Activated naive CD4-positive, alpha-beta T cell treated with anti-CD3 and anti-CD28 coated beads, Interleukin-2, amount 10 ng/mL, durations not matched to agents 7 days and 5 days (primary cell): ENCODE results near the gene LMF2.

Experiments used
- CTCF ChIA-PET: fragments of 350-600 bp; sonication (Branson Sonifier 250); formaldehyde crosslinking; loops from one replicate; lab custom pipeline; 2021; ENCODE audit warnings: antibody characterized with exemption; lab: Charles Lee
- DNase-seq: peaks from one replicate; pipeline ENCODE4 v3.0.0-alpha.2; 2020
- H3K27ac Mint-ChIP-seq: one replicate; pipeline ENCODE4 v1.8.0; 2021; ENCODE audit warnings: mild to moderate bottlenecking, moderate library complexity, mixed read lengths
- H3K27me3 Mint-ChIP-seq: one replicate; pipeline ENCODE4 v1.8.0; 2021; ENCODE audit warnings: mild to moderate bottlenecking, mixed read lengths
- H3K36me3 Mint-ChIP-seq: one replicate; pipeline ENCODE4 v1.8.0; 2021; ENCODE audit warnings: mixed read lengths
- H3K4me1 Mint-ChIP-seq: one replicate; pipeline ENCODE4 v1.8.0; 2021; ENCODE audit warnings: mixed read lengths
- H3K4me3 Mint-ChIP-seq: one replicate; pipeline ENCODE4 v1.8.0; 2021; ENCODE audit warnings: mild to moderate bottlenecking, moderate library complexity, mixed read lengths
- H3K9me3 Mint-ChIP-seq: one replicate; pipeline ENCODE4 v1.8.0; 2021; ENCODE audit warnings: mixed read lengths

The LMF2 gene

GRCh38 chr22:50508897-50509296 is 1.4 kb upstream of the LMF2 start:
- Mint-ChIP-seq H3K9me3 (no peaks in the 10 kb centered on the region), H3K4me1 (peaks cover 39% of the 10 kb centered on the region), H3K27me3 (no peaks in the 10 kb centered on the region), H3K27ac (peak overlapping the region; percentile 90), H3K4me3 (peak overlapping the region; percentile 80), H3K36me3 (peaks cover 13% of the 10 kb centered on the region)
- DNase-seq: no peak
- CTCF ChIA-PET: interaction anchor here (0.7 to 2.0 kb wide), 7 partner anchors 10 to 118 kb away, joined by 3 to 14 read pairs (median 4); partner anchors contain the start of gene SCO2

GRCh38 chr22:50507991-50508884 is 736 bp upstream of the LMF2 start, which contains the start of gene NCAPH2:
NCAPH2 (plus strand) TSS chr22:50508224; CDS start chr22:50508338, 114 bp downstream.
- peaks cover 34% of the 10 kb centered on the region for H3K4me1 Mint-ChIP-seq
- no peaks in the 10 kb centered on the region for H3K27me3 Mint-ChIP-seq
- peak within 1 kb of the TSS; percentile 96 for H3K27ac Mint-ChIP-seq

GRCh38 chr22:50506611-50507420 is 686 bp downstream of the LMF2 start:
- Mint-ChIP-seq H3K36me3 (peaks cover 13% of the 10 kb centered on the region), H3K27ac (peak overlapping the region; percentile 96), H3K4me3 (peak overlapping the region; percentile 93), H3K27me3 (no peaks in the 10 kb centered on the region), H3K9me3 (no peaks in the 10 kb centered on the region), H3K4me1 (peaks cover 24% of the 10 kb centered on the region)
- CTCF ChIA-PET: no interaction called here
- no peak for DNase-seq

More at GRCh38 chr22:50507991-50508884, 736 bp upstream of the LMF2 start, which contains the start of gene NCAPH2:
- Mint-ChIP-seq H3K4me3 (peak within 1 kb of the TSS; percentile 93), H3K9me3 (no peaks in the 10 kb centered on the region), H3K36me3 (peaks cover 13% of the 10 kb centered on the region)
- CTCF ChIA-PET: interaction anchor here (0.7 to 2.0 kb wide), 11 partner anchors 10 to 232 kb away, joined by 3 to 14 read pairs (median 4); partner anchors contain the start of gene SCO2
- peak; percentile 97 for DNase-seq

GRCh38 chr22:50505776-50506610 is 1.5 kb downstream of the LMF2 start:
- CTCF ChIA-PET: no interaction called here

GRCh38 chr22:50505276-50505775 is 2.2 kb downstream of the LMF2 start:
- Mint-ChIP-seq H3K27ac (no peak overlapping the region), H3K27me3 (no peaks in the 10 kb centered on the region), H3K9me3 (no peaks in the 10 kb centered on the region), H3K4me1 (peaks cover 24% of the 10 kb centered on the region), H3K4me3 (peak overlapping the region; percentile 59), H3K36me3 (peaks cover 13% of the 10 kb centered on the region)
- DNase-seq: no peak
- CTCF ChIA-PET: interaction anchor here (0.9 kb wide), 1 partner anchor 116 kb away, joined by 4 read pairs; no protein-coding TSS in a partner anchor

More at GRCh38 chr22:50505776-50506610, 1.5 kb downstream of the LMF2 start:
- peaks cover 13% of the 10 kb centered on the region for H3K36me3 Mint-ChIP-seq
- H3K9me3 Mint-ChIP-seq: no peaks in the 10 kb centered on the region
- peak overlapping the region; percentile 96 for H3K27ac Mint-ChIP-seq
- no peaks in the 10 kb centered on the region for H3K27me3 Mint-ChIP-seq
- peaks cover 24% of the 10 kb centered on the region for H3K4me1 Mint-ChIP-seq
- DNase-seq: no peak
- peak overlapping the region; percentile 93 for H3K4me3 Mint-ChIP-seq

GRCh38 chr22:50504369-50505211 is 2.9 kb downstream of the LMF2 start:
- H3K27ac Mint-ChIP-seq: no peak overlapping the region
- no peak overlapping the region for H3K4me3 Mint-ChIP-seq
- H3K36me3 Mint-ChIP-seq: peaks cover 13% of the 10 kb centered on the region
- CTCF ChIA-PET: interaction anchor here (0.9 kb wide), 1 partner anchor 117 kb away, joined by 4 read pairs; no protein-coding TSS in a partner anchor
- peaks cover 20% of the 10 kb centered on the region for H3K4me1 Mint-ChIP-seq
- no peaks in the 10 kb centered on the region for H3K27me3 Mint-ChIP-seq
- no peaks in the 10 kb centered on the region for H3K9me3 Mint-ChIP-seq
- DNase-seq: no peak

- H3K4me3 Mint-ChIP-seq: no peak overlapping the region
- H3K27me3 Mint-ChIP-seq: no peaks in the 10 kb centered on the region
- CTCF ChIA-PET: no interaction called here
- peak; percentile 47 for DNase-seq
- H3K4me1 Mint-ChIP-seq: peaks cover 10% of the 10 kb centered on the region
- H3K9me3 Mint-ChIP-seq: no peaks in the 10 kb centered on the region
- peaks cover 8% of the 10 kb centered on the region for H3K36me3 Mint-ChIP-seq
- no peak overlapping the region for H3K27ac Mint-ChIP-seq
Observed at GRCh38 chr22:50503475-50504145, 3.9 kb downstream of the LMF2 start.

- DNase-seq: no peak
- peaks cover 11% of the 10 kb centered on the region for H3K4me1 Mint-ChIP-seq
- no peaks in the 10 kb centered on the region for H3K9me3 Mint-ChIP-seq
- H3K27ac Mint-ChIP-seq: no peak overlapping the region
- H3K27me3 Mint-ChIP-seq: peaks cover 5% of the 10 kb centered on the region
- H3K4me3 Mint-ChIP-seq: no peak overlapping the region
- H3K36me3 Mint-ChIP-seq: peaks cover 8% of the 10 kb centered on the region
- CTCF ChIA-PET: interaction anchor here (0.9 kb wide), 1 partner anchor 33 kb away, joined by 3 read pairs; no protein-coding TSS in a partner anchor
Observed at GRCh38 chr22:50502628-50503474, 4.7 kb downstream of the LMF2 start.

- H3K4me1 Mint-ChIP-seq: peaks cover 8% of the 10 kb centered on the region
- H3K36me3 Mint-ChIP-seq: peaks cover 4% of the 10 kb centered on the region
- CTCF ChIA-PET: interaction anchor here (0.9 kb wide), 1 partner anchor 32 kb away, joined by 3 read pairs; no protein-coding TSS in a partner anchor
- peaks cover 8% of the 10 kb centered on the region for H3K27me3 Mint-ChIP-seq
- H3K4me3 Mint-ChIP-seq: no peak overlapping the region
- no peak overlapping the region for H3K27ac Mint-ChIP-seq
- H3K9me3 Mint-ChIP-seq: no peaks in the 10 kb centered on the region
- no peak for DNase-seq
Observed at GRCh38 chr22:50502096-50502495, 5.4 kb downstream of the LMF2 start.

- Mint-ChIP-seq H3K36me3 (peaks cover 4% of the 10 kb centered on the region), H3K27ac (no peak overlapping the region), H3K4me3 (no peak overlapping the region), H3K27me3 (peaks cover 11% of the 10 kb centered on the region), H3K9me3 (no peaks in the 10 kb centered on the region), H3K4me1 (peaks cover 3% of the 10 kb centered on the region)
- CTCF ChIA-PET: no interaction called here
- no peak for DNase-seq
Observed at GRCh38 chr22:50500452-50500851, 7.0 kb downstream of the LMF2 start.

GRCh38 chr22:50498322-50498890 is 9.1 kb downstream of the LMF2 start:
- no peaks in the 10 kb centered on the region for H3K9me3 Mint-ChIP-seq
- peak overlapping the region; percentile 42 for H3K27ac Mint-ChIP-seq
- no peak overlapping the region for H3K4me3 Mint-ChIP-seq
- peaks cover 4% of the 10 kb centered on the region for H3K36me3 Mint-ChIP-seq
- DNase-seq: peak; percentile 84
- peaks cover 11% of the 10 kb centered on the region for H3K27me3 Mint-ChIP-seq
- H3K4me1 Mint-ChIP-seq: peaks cover 3% of the 10 kb centered on the region
- CTCF ChIA-PET: interaction anchor here (0.6 to 2.8 kb wide), 18 partner anchors 10 to 259 kb away, joined by 3 to 21 read pairs (median 6); partner anchors contain the start of genes DENND6B, MIOX, NCAPH2 and SCO2
